Measurements from ENCODE around the gene PLXDC1.

DNA sequence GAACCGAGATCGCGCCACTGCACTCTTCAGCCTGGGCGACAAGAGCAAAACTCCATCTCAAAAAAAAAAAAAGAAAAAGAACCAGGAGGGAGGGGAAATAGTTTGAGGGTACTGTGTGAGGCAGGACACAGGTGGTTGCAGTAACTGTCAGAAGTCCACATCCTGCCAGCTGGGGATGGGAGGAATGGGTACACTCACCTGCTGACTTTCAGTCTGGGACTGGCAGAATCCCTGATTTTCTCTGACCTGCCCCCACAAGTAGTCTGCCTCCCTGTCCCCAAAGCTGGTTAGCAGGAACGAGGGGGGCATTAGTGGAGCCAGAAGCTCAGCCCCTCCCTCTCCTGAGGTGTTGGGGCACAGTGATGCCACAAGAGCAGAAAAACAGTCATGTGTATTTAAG lies 21.6 kb upstream of the PLXDC1 start:
- TF ChIP-seq ISL1 (CRISPR knock-in tag; IDR thresholded peaks at IDR 0.05) (no peak), CSDC2 (CRISPR knock-in tag; IDR thresholded peaks at IDR 0.05) (no peak), RARB (CRISPR knock-in tag; IDR thresholded peaks at IDR 0.05) (no peak), PPARA (CRISPR knock-in tag; IDR thresholded peaks at IDR 0.05; ENCODE audit: borderline replicate concordance) (no peak), ZFP3 (CRISPR knock-in tag; IDR thresholded peaks at IDR 0.05) (no peak), ZFP30 (CRISPR knock-in tag; IDR thresholded peaks at IDR 0.05) (no peak), POU6F1 (CRISPR knock-in tag; IDR thresholded peaks at IDR 0.05; ENCODE audit: borderline replicate concordance, low read depth) (no peak), TSHZ2 (CRISPR knock-in tag; IDR thresholded peaks at IDR 0.05) (no peak), ZC3H10 (CRISPR knock-in tag; IDR thresholded peaks at IDR 0.05) (no peak), SNAI2 (CRISPR knock-in tag; IDR thresholded peaks at IDR 0.05) (no peak), OSR1 (CRISPR knock-in tag; IDR thresholded peaks at IDR 0.05) (no peak), ESRRG (CRISPR knock-in tag; IDR thresholded peaks at IDR 0.05) (no peak)
- TF ChIP-seq, protein P1, sequence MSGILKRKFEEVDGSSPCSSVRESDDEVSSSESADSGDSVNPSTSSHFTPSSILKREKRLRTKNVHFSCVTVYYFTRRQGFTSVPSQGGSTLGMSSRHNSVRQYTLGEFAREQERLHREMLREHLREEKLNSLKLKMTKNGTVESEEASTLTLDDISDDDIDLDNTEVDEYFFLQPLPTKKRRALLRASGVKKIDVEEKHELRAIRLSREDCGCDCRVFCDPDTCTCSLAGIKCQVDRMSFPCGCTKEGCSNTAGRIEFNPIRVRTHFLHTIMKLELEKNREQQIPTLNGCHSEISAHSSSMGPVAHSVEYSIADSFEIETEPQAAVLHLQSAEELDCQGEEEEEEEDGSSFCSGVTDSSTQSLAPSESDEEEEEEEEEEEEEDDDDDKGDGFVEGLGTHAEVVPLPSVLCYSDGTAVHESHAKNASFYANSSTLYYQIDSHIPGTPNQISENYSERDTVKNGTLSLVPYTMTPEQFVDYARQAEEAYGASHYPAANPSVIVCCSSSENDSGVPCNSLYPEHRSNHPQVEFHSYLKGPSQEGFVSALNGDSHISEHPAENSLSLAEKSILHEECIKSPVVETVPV (CRISPR knock-in tag; IDR thresholded peaks at IDR 0.05) = no peak
- TF ChIP-seq, protein P2, sequence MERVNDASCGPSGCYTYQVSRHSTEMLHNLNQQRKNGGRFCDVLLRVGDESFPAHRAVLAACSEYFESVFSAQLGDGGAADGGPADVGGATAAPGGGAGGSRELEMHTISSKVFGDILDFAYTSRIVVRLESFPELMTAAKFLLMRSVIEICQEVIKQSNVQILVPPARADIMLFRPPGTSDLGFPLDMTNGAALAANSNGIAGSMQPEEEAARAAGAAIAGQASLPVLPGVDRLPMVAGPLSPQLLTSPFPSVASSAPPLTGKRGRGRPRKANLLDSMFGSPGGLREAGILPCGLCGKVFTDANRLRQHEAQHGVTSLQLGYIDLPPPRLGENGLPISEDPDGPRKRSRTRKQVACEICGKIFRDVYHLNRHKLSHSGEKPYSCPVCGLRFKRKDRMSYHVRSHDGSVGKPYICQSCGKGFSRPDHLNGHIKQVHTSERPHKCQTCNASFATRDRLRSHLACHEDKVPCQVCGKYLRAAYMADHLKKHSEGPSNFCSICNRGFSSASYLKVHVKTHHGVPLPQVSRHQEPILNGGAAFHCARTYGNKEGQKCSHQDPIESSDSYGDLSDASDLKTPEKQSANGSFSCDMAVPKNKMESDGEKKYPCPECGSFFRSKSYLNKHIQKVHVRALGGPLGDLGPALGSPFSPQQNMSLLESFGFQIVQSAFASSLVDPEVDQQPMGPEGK (CRISPR knock-in tag; IDR thresholded peaks at IDR 0.05; ENCODE audit: borderline replicate concordance) = no peak

Measured in SK-N-SH treated with all-trans-retinoic acid at 6 μM for 48 hours (cell line).